HL-60 (cell line): ENCODE results near the gene CTDNEP1.

Experiments
- CTCF ChIP-seq: IDR thresholded peaks from one replicate; pipeline ENCODE4 v1.5.1; 2011; ENCODE audit warnings: low read length, control low read depth, inconsistent platforms; ENCODE audit not compliant: insufficient read depth
- GABPA ChIP-seq: IDR thresholded peaks from 2 replicates; pipeline ENCODE4 v1.6.1; 2012; ENCODE audit warnings: low read depth
- POLR2AphosphoS5 ChIP-seq: IDR thresholded peaks from 2 replicates; pipeline ENCODE4 v1.6.1; 2012; ENCODE audit warnings: low read depth
- REST ChIP-seq: IDR thresholded peaks from 2 replicates; pipeline ENCODE4 v1.6.1; 2012; ENCODE audit warnings: low read depth; ENCODE audit not compliant: insufficient replicate concordance

GRCh38 chr17:7283471-7284216 is 32.1 kb upstream of the CTDNEP1 start:
- TF ChIP-seq CTCF (no peak), REST (no peak), GABPA (no peak), POLR2AphosphoS5 (no peak)
